GM12872 (cell line): ENCODE measurements around the gene ADGB.

Experiments used
- CTCF ChIP-seq: IDR thresholded peaks from 3 replicates; pipeline ENCODE4 v1.5.1; 2011; ENCODE audit warnings: low read depth, mild to moderate bottlenecking, low read length, moderate library complexity; ENCODE audit not compliant: insufficient read depth

Gene ADGB

DNA sequence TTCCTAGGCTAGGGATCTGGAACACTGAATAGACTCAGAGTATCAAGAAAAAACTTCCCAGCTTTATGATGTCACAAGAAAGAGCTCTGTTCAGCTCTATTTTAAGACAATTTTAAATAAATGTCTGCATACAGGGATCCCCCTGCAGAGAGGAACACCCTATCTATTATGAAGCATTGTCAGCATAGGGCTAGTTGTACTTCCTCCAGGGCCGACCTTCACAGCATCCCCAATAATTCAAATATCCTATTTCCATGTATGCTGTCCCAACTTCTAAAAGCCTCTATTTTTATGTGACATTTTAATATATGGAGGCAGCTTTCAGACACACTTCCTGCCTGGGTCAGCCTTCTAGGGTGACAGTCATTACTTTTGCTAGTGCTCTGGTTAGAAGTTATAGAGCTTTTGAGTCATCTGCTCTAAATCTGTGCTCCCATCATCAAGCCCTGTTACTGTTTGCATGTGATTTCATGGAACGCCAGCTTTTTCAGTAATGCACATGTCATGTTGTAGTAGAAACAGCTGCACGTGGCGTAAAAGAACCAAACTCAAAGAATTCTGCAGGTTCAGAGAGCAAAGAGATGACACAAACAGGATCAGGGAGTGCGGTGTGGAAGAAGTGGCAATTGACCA lies 189.2 kb downstream of the ADGB start:
- no peak for TF ChIP-seq CTCF

DNA sequence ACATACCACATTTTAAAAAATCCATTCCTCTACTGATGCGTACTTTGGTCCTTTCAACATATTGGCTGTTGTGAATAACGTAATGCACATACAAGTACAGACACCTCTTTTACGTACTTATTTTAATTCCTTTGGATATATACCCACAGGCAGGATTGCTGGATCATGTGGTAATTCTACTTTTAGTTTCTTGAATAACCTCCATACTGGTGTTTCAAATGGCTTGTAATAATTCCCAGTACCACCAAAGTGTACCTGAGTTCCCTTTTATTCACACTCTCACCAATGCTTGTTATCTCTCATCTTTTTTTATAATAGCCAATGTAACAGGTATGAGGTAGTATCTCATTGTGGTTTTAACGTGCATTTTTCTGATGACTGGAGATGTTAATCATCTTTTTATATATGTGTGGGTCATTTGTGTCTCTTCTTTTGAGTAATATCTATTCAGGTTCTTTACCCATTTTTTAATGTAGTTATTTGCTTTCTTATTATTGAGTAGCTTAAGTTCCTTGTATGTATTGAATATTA lies 191.9 kb downstream of the ADGB start:
- TF ChIP-seq CTCF, result no peak

DNA sequence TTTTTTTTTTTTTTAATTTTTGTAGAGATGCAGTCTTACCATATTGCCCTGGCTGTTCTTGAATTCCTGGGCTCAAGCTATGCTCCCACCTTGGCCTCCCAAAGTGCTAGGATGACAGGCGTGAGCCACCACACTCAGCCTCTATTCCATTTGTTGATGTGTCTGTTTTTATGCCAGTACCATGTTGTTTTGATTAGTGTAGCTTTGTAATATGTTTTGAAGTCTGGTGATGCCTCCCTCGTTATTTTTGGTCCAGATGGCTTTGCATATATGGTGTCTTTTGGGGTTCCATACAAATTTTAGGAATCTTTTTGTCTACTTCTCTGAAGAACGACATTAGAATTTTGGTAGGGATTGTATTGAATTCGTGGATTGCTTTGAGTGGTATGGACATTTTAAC lies 193.2 kb downstream of the ADGB start:
- TF ChIP-seq CTCF, result no peak

DNA sequence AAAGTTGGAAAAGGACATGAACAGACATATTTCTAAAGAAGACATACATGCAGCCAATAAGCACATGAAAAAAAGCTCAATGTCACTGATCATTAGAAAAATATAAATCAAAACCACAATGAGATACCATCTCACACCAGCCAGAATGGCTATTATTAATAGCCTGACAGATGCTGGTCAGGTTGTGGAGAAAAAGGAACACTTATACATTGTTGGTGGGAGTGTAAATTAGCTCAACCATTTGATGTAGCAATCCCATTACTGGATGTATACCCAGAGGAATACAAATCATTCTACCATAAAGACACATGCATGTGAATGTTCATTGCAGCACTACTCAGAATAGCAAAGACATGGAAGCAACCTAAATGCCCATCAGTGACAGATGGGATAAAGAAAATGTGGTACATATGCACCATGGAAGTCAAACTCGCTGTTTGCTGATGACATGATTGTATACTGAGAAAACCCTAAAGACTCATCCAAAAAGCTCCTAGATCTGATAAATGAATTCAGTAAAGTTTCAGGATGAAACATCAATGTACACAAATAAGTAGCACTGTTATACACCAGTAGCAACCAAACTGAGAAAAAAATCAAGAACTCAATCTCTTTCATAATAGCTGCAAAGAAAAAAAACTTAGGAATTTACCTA lies 196.8 kb downstream of the ADGB start:
- TF ChIP-seq CTCF, result no peak

DNA sequence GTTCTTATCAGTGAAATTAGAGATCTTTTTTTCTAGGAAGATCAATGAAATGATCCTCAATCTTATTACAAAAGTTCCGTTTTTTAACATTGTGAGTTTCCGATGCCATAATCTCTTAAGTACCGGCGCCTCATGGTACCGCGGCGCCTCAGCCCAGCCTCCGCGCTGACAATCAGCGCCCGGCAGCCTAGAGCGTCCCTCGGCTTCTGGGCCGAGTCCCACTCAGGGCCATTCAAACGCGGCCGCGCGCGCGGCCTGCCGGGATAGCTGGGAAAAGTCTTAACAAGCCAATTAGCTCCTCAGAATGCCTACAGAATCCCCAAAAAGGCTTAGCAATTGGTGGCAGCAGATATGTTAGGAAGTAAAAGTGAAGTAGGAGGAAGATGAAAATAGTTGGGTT lies 204.8 kb downstream of the ADGB start:
- TF ChIP-seq CTCF, result no peak

DNA sequence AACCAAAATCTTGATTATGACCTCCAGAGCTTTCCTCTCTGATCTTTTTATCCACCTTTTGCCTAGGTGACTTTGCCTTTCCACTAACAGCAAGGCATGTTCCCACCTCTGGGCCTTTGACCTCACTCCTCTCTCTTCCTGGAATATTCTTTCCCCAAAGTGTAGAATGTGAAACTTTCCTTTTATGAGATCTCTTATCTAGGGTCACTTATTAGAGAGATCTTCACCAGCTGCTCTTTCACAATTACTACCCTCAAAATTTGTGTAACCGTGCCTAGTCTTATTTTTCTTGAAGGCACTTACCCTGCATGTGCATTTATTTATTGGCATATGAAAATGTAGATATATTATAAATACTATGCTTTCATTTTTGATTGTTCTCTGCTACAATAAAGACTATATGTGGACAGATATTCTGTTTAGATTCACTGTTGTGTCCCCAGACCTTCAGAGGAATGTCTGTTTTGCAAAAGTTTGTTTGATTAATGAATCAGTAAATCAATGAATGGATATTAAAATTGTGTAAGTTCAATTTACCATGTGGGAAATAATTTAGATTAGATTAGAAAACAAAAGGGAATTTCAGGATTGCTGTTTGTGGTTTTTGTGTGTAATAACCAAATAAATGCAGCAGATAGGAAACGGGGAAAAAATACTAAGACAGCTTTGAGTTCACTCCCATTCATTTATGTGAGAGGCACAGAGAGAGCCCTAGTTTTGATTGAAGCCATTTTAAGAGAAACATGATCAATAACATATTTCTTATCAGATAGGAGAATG lies 207.0 kb downstream of the ADGB start:
- TF ChIP-seq CTCF, result no peak

GRCh38 chr6:146813554-146813953 lies 214.8 kb downstream of the ADGB start:
- no peak for TF ChIP-seq CTCF
